Gastroesophageal sphincter (tissue), 3 donors: ENCODE results near the gene ACAD11.

Experiments used
- CTCF ChIP-seq, 4 experiments: fragments of 200-600 bp in 2 of 4; fragments of 450-650 bp in 2 of 4; sonication (generic) in 1 of 4; IDR thresholded peaks; one replicate each; pipeline ENCODE4 v1.5.1; 2017 to 2019; ENCODE audit warnings: antibody characterized with exemption in 4 of 4, mild to moderate bottlenecking in 2 of 4, moderate library complexity in 2 of 4
- POLR2A ChIP-seq, 2 donors: fragments of 450-650 bp; IDR thresholded peaks; one replicate each; pipeline ENCODE4 v1.6.1; 2017; ENCODE audit warnings: antibody characterized with exemption in 2 of 2, mild to moderate bottlenecking in 2 of 2, moderate library complexity in 1 of 2

- TF ChIP-seq CTCF (IDR thresholded peaks at IDR 0.05) (no peak), POLR2A (IDR thresholded peaks at IDR 0.05) (no peak)
These were observed 5.4 kb downstream of the ACAD11 start for GRCh38 chr3:132654190-132654589.
